MM.1S (cell line): ENCODE results near the gene BHLHA15.

ENCODE experiments used
- DNase-seq: peaks from one replicate; pipeline ENCODE4 v3.0.0-alpha.2; 2015
- H2AFZ ChIP-seq: fragments of 300-600 bp; sonication (generic); 2 replicates; pipeline ENCODE4 v1.6.0; 2016; ENCODE audit warnings: antibody characterized with exemption, low read length
- H3F3A ChIP-seq: fragments of 300-600 bp; sonication (generic); 2 replicates; pipeline ENCODE4 v1.6.1; 2016; ENCODE audit warnings: mild to moderate bottlenecking, antibody characterized with exemption, low read length, moderate library complexity, mixed read lengths; ENCODE audit not compliant: insufficient read depth
- H3K27ac ChIP-seq: fragments of 300-600 bp; sonication (generic); 2 replicates; pipeline ENCODE4 v1.5.1; 2016; ENCODE audit warnings: mild to moderate bottlenecking, low read length
- H3K27me3 ChIP-seq: fragments of 300-600 bp; sonication (generic); replicated peaks from 2 replicates; pipeline ENCODE4 v1.6.0; 2016; ENCODE audit warnings: low read length; ENCODE audit not compliant: insufficient read depth
- H3K36me3 ChIP-seq: fragments of 300-600 bp; sonication (generic); replicated peaks from 2 replicates; pipeline ENCODE4 v1.6.1; 2016; ENCODE audit warnings: mild to moderate bottlenecking, low read length, mixed read lengths; ENCODE audit not compliant: insufficient read depth
- H3K4me1 ChIP-seq: fragments of 300-600 bp; sonication (generic); 2 replicates; pipeline ENCODE4 v1.6.1; 2016; ENCODE audit warnings: low read length, mixed read lengths
- H3K4me2 ChIP-seq: fragments of 300-600 bp; sonication (generic); 2 replicates; pipeline ENCODE4 v1.6.0; 2016; ENCODE audit warnings: low read depth, low read length
- H3K4me3 ChIP-seq: fragments of 300-600 bp; sonication (generic); 2 replicates; pipeline ENCODE4 v1.5.1; 2016; ENCODE audit warnings: low read length, mixed read lengths
- H3K79me2 ChIP-seq: fragments of 300-600 bp; sonication (generic); 2 replicates; pipeline ENCODE4 v1.6.1; 2016; ENCODE audit warnings: mixed run types, low read length, mixed read lengths
- H3K9ac ChIP-seq: fragments of 300-600 bp; sonication (generic); 2 replicates; pipeline ENCODE4 v1.6.1; 2016; ENCODE audit warnings: low read length, mixed read lengths
- H3K9me2 ChIP-seq: fragments of 300-600 bp; sonication (generic); replicated peaks from 2 replicates; pipeline ENCODE4 v1.6.1; 2016; ENCODE audit warnings: mild to moderate bottlenecking, low read length, mixed read lengths; ENCODE audit not compliant: insufficient read depth
- H3K9me3 ChIP-seq: fragments of 300-600 bp; sonication (generic); replicated peaks from 2 replicates; pipeline ENCODE4 v1.6.1; 2016; ENCODE audit warnings: mild to moderate bottlenecking, low read length, mixed read lengths; ENCODE audit not compliant: insufficient read depth
- H4K20me1 ChIP-seq: fragments of 300-600 bp; sonication (generic); 2 replicates; pipeline ENCODE4 v1.6.1; 2016; ENCODE audit warnings: mild to moderate bottlenecking, low read length, moderate library complexity, mixed read lengths; ENCODE audit not compliant: insufficient read depth
- CTCF ChIP-seq: fragments of 300-600 bp; sonication (generic); IDR thresholded peaks from 2 replicates; pipeline ENCODE4 v1.5.1; 2016; ENCODE audit warnings: antibody characterized with exemption, low read length, mixed read lengths
- EZH2 ChIP-seq: fragments of 300-600 bp; sonication (generic); optimal IDR thresholded peaks from 2 replicates; pipeline ENCODE3; 2017; ENCODE audit warnings: low read depth, mild to moderate bottlenecking, antibody characterized with exemption, low read length, mixed read lengths
- EZH2phosphoT487 ChIP-seq: fragments of 300-600 bp; sonication (generic); IDR thresholded peaks from 2 replicates; pipeline ENCODE4 v1.6.1; 2018; ENCODE audit warnings: antibody characterized with exemption, low read length

Gene BHLHA15

GRCh38 chr7:98254951-98255610, 43.8 kb downstream of the BHLHA15 start:
- Histone ChIP-seq H3K9ac (no peak overlapping the region), H4K20me1 (no peaks in the 10 kb centered on the region), H3K9me2 (no peaks in the 10 kb centered on the region), H3K4me1 (peaks cover 8% of the 10 kb centered on the region; the same call in 1 of the 2 replicates), H3F3A (peaks cover 19% of the 10 kb centered on the region), H3K79me2 (peaks cover 37% of the 10 kb centered on the region), H3K27me3 (no peaks in the 10 kb centered on the region), H3K9me3 (no peaks in the 10 kb centered on the region), H3K27ac (no peak overlapping the region), H3K4me2 (no peak overlapping the region), H3K36me3 (no peaks in the 10 kb centered on the region), H3K4me3 (no peak overlapping the region), H2AFZ (no peak overlapping the region)
- DNase-seq = no peak
- TF ChIP-seq CTCF (no peak), EZH2 (no peak), EZH2phosphoT487 (no peak)

GRCh38 chr7:98256431-98256830, 45.2 kb downstream of the BHLHA15 start:
- Histone ChIP-seq H3K9ac (no peak overlapping the region), H4K20me1 (no peaks in the 10 kb centered on the region), H2AFZ (no peak overlapping the region), H3K36me3 (no peaks in the 10 kb centered on the region), H3K79me2 (peaks cover 35% of the 10 kb centered on the region), H3K4me2 (no peak overlapping the region), H3K4me3 (no peak overlapping the region), H3K4me1 (no peaks in the 10 kb centered on the region), H3K9me2 (no peaks in the 10 kb centered on the region), H3F3A (peaks cover 5% of the 10 kb centered on the region), H3K27ac (no peak overlapping the region), H3K27me3 (no peaks in the 10 kb centered on the region), H3K9me3 (no peaks in the 10 kb centered on the region)
- TF ChIP-seq EZH2phosphoT487 (no peak), CTCF (no peak), EZH2 (no peak)
- no peak for DNase-seq

GRCh38 chr7:98257701-98258100, 46.5 kb downstream of the BHLHA15 start:
- H3K4me1 ChIP-seq = no peaks in the 10 kb centered on the region
- no peak overlapping the region for H3K4me2 ChIP-seq
- H3K4me3 ChIP-seq = no peak overlapping the region
- no peaks in the 10 kb centered on the region for H3K36me3 ChIP-seq
- H3K9ac ChIP-seq = no peak overlapping the region
- no peaks in the 10 kb centered on the region for H3K9me3 ChIP-seq
- H3F3A ChIP-seq = no peaks in the 10 kb centered on the region
- no peak overlapping the region for H3K27ac ChIP-seq
- H3K9me2 ChIP-seq = no peaks in the 10 kb centered on the region
- H3K27me3 ChIP-seq = no peaks in the 10 kb centered on the region
- no peak for TF ChIP-seq EZH2phosphoT487
- TF ChIP-seq EZH2 = no peak
- TF ChIP-seq CTCF = no peak
- DNase-seq = no peak
- peaks cover 30% of the 10 kb centered on the region for H3K79me2 ChIP-seq
- H4K20me1 ChIP-seq = no peaks in the 10 kb centered on the region
- no peak overlapping the region for H2AFZ ChIP-seq
